Lower leg skin (tissue), 4 donors: ENCODE measurements around the gene GRAMD2B. TPM values are rescaled to one million over a fixed set of nuclear protein-coding genes. Genes with fewer than 3 reads are reported as not detected.

ENCODE experiments used
- DNase-seq, 2 donors: peaks; one replicate each; pipeline ENCODE4 v3.0.0-alpha.2; 2019; ENCODE audit warnings: low spot score in 2 of 2
- H3K4me3 ChIP-seq: fragments of 200-600 bp; sonication (generic); 2 replicates; pipeline ENCODE4 v1.5.1; 2017; ENCODE audit warnings: mild to moderate bottlenecking, low read depth; ENCODE audit not compliant: poor library complexity, severe bottlenecking
- CTCF ChIP-seq, 3 donors: fragments of 450-650 bp; IDR thresholded peaks; one replicate each; pipeline ENCODE4 v1.5.1; 2016; ENCODE audit warnings: antibody characterized with exemption in 3 of 3, mild to moderate bottlenecking in 3 of 3, moderate library complexity in 2 of 3
- POLR2A ChIP-seq, 2 donors: fragments of 450-650 bp; IDR thresholded peaks; one replicate each; pipeline ENCODE4 v1.6.1; 2016 to 2017; ENCODE audit warnings: antibody characterized with exemption in 2 of 2, mild to moderate bottlenecking in 1 of 2, moderate library complexity in 1 of 2
- WGBS, 2 donors: methylation state at CpG; one replicate each; pipeline ENCODE4 v1.1.5; 2018; 5-methylcytosine and 5-hydroxymethylcytosine counted together
- intact Hi-C: fragments of 100-400 bp; cut with DNase I; formaldehyde crosslinking; loops from one replicate; pipeline ENCODE4 v1.15.0; 2023; ENCODE audit warnings: low total_unique reads
- total RNA-seq, 4 donors: library from RNA; depleted of rRNA; stranded (reverse); fragments of >200 nt; gene quantifications; one replicate each; pipeline ENCODE4 v1.1.0, GENCODE V29; 2016

Gene GRAMD2B
- total RNA-seq, 4 donors from 2014 or later: 58.9 to 99.8 (median 75.8) TPM

- TF ChIP-seq POLR2A (IDR thresholded peaks at IDR 0.05) (no peak), CTCF (IDR thresholded peaks at IDR 0.05) (no peak)
- H3K4me3 ChIP-seq: no peak overlapping the region
- no peak for DNase-seq
- intact Hi-C loops: no loop called here
- WGBS, 2 donors: 70 to 71% methylated on average over 1 of the region's 1 CpG
These were observed 59.4 kb downstream of the GRAMD2B start for GRCh38 chr5:126482591-126482990.

- 49 to 58% methylated on average over 3 of the region's 3 CpGs for WGBS, 2 donors
- intact Hi-C loops: no loop called here
- TF ChIP-seq CTCF (IDR thresholded peaks at IDR 0.05) (no peak), POLR2A (IDR thresholded peaks at IDR 0.05) (no peak)
- H3K4me3 ChIP-seq: no peak overlapping the region
- no peak for DNase-seq
These were observed 59.9 kb downstream of the GRAMD2B start for GRCh38 chr5:126483156-126483555.

GRCh38 chr5:126484253-126484652 is 61.0 kb downstream of the GRAMD2B start:
- 92 to 93% methylated on average over 2 of the region's 2 CpGs for WGBS, 2 donors
- TF ChIP-seq POLR2A (IDR thresholded peaks at IDR 0.05) (no peak), CTCF (IDR thresholded peaks at IDR 0.05) (no peak)
- DNase-seq: no peak
- no peak overlapping the region for H3K4me3 ChIP-seq
- intact Hi-C loops: no loop called here

GRCh38 chr5:126486332-126486731 is 63.1 kb downstream of the GRAMD2B start:
- TF ChIP-seq POLR2A (IDR thresholded peaks at IDR 0.05) (no peak), CTCF (IDR thresholded peaks at IDR 0.05) (no peak)
- intact Hi-C loops: no loop called here
- no peak for DNase-seq
- WGBS, 2 donors: 46 to 52% methylated on average over 3 of the region's 3 CpGs
- no peak overlapping the region for H3K4me3 ChIP-seq

- no peak overlapping the region for H3K4me3 ChIP-seq
- TF ChIP-seq CTCF (IDR thresholded peaks at IDR 0.05) (no peak), POLR2A (IDR thresholded peaks at IDR 0.05) (no peak)
- no peak for DNase-seq
- intact Hi-C loops: no loop called here
These were observed 64.4 kb downstream of the GRAMD2B start for GRCh38 chr5:126487596-126487995.

- no peak overlapping the region for H3K4me3 ChIP-seq
- no peak for DNase-seq
- intact Hi-C loops: no loop called here
- no peak for TF ChIP-seq POLR2A (IDR thresholded peaks at IDR 0.05)
- no peak for TF ChIP-seq CTCF (IDR thresholded peaks at IDR 0.05)
- WGBS, 2 donors: 76 to 81% methylated on average over 7 of the region's 7 CpGs
These were observed 65.3 kb downstream of the GRAMD2B start for GRCh38 chr5:126488443-126489065.
